IMR-90 (cell line): ENCODE results near the gene GXYLT2. TPM values are rescaled to one million over a fixed set of nuclear protein-coding genes. Genes with fewer than 3 reads are reported as not detected.

Source experiments
- ATAC-seq: fragments of 200-7000 bp; cut with Tn5 transposase; 2 replicates; pipeline ENCODE4 v1.9.1; 2020; ENCODE audit warnings: low read depth, mild to moderate bottlenecking, moderate library complexity
- BruUV-seq: library from RNA; stranded (reverse); fragments of 400-500 nt; replicated peaks from 2 replicates; lab custom pipeline; 2021; lab: Mats Ljungman, UMichigan
- CTCF ChIA-PET: fragments of 300-600 bp; formaldehyde crosslinking; extraction: SDS; loops from one replicate; lab custom pipeline; 2021; ENCODE audit warnings: antibody characterized with exemption; lab: Yijun Ruan, JAX
- POLR2A ChIA-PET: fragments of 300-600 bp; sonication (Branson Sonifier 250); formaldehyde crosslinking; loops from one replicate; lab custom pipeline; 2022; ENCODE audit warnings: antibody characterized with exemption; ENCODE audit not compliant: unreplicated experiment; lab: Charles Lee
- DNase-seq: peaks from one replicate; pipeline ENCODE4 v3.0.0; 2013
- H2AFZ ChIP-seq: replicated peaks from 2 replicates; pipeline ENCODE3; 2013; ENCODE audit warnings: low read length, mild to moderate bottlenecking; ENCODE audit not compliant: poor library complexity
- H2AK5ac ChIP-seq: 2 replicates; pipeline ENCODE4 v1.6.1; 2013; ENCODE audit warnings: low read depth, low read length, inconsistent platforms
- H2AK9ac ChIP-seq: replicated peaks from 2 replicates; pipeline ENCODE3; 2013; ENCODE audit warnings: mild to moderate bottlenecking, low read depth, low read length, moderate library complexity; ENCODE audit not compliant: poor library complexity
- H2BK120ac ChIP-seq: 2 replicates; pipeline ENCODE4 v1.6.1; 2013; ENCODE audit warnings: low read depth, low read length, inconsistent platforms
- H2BK15ac ChIP-seq: 3 replicates; pipeline ENCODE4 v1.6.1; 2013; ENCODE audit warnings: low read depth, low read length, inconsistent platforms
- H2BK20ac ChIP-seq: 2 replicates; pipeline ENCODE4 v1.6.1; 2013; ENCODE audit warnings: low read depth, mild to moderate bottlenecking, inconsistent platforms, low read length, moderate library complexity
- H2BK5ac ChIP-seq: 2 replicates; pipeline ENCODE4 v1.6.1; 2013; ENCODE audit warnings: mild to moderate bottlenecking, low read depth, low read length, inconsistent platforms; ENCODE audit not compliant: poor library complexity, severe bottlenecking
- H3K14ac ChIP-seq: replicated peaks from 2 replicates; pipeline ENCODE4 v1.6.1; 2013; ENCODE audit warnings: low read depth, low read length, inconsistent platforms
- H3K18ac ChIP-seq: 2 replicates; pipeline ENCODE4 v1.6.1; 2013; ENCODE audit warnings: low read depth, low read length, control low read depth
- H3K23ac ChIP-seq: 2 replicates; pipeline ENCODE4 v1.6.1; 2013; ENCODE audit warnings: low read depth, low read length, inconsistent platforms
- H3K27ac ChIP-seq: 2 replicates; pipeline ENCODE4 v1.5.1; 2013; ENCODE audit warnings: mild to moderate bottlenecking, control low read depth, low read length; ENCODE audit not compliant: insufficient read depth
- H3K27me3 ChIP-seq: 2 replicates; pipeline ENCODE4 v1.6.1; 2013; ENCODE audit warnings: low read length; ENCODE audit not compliant: control insufficient read depth, insufficient read depth
- H3K36me3 ChIP-seq: 2 replicates; pipeline ENCODE4 v1.6.1; 2013; ENCODE audit warnings: low read length, mixed read lengths; ENCODE audit not compliant: control insufficient read depth, insufficient read depth
- H3K4ac ChIP-seq: 2 replicates; pipeline ENCODE4 v1.6.1; 2013; ENCODE audit warnings: low read depth, low read length, inconsistent platforms
- H3K4me1 ChIP-seq: 2 replicates; pipeline ENCODE4 v1.6.1; 2013; ENCODE audit warnings: low read length, mixed read lengths; ENCODE audit not compliant: control insufficient read depth, insufficient read depth
- H3K4me2 ChIP-seq: 2 replicates; pipeline ENCODE4 v1.6.1; 2013; ENCODE audit warnings: low read depth, mild to moderate bottlenecking, control low read depth, low read length, moderate library complexity
- H3K4me3 ChIP-seq: 2 replicates; pipeline ENCODE4 v1.5.1; 2013; ENCODE audit warnings: low read depth, mild to moderate bottlenecking, control low read depth, low read length, moderate library complexity; ENCODE audit not compliant: insufficient read depth
- H3K56ac ChIP-seq: 2 replicates; pipeline ENCODE4 v1.6.1; 2013; ENCODE audit warnings: low read length, inconsistent platforms; ENCODE audit not compliant: insufficient read depth; ENCODE audit errors: extremely low read depth
- H3K79me1 ChIP-seq, 2 experiments: 2 replicates each; pipeline ENCODE4 v1.6.1; 2013; ENCODE audit warnings: low read length in 2 of 2, inconsistent platforms in 1 of 2, low read depth in 1 of 2
- H3K9ac ChIP-seq: 2 replicates; pipeline ENCODE4 v1.6.1; 2013; ENCODE audit warnings: low read depth, low read length, control low read depth
- H3K9me1 ChIP-seq: 2 replicates; pipeline ENCODE4 v1.6.1; 2013; ENCODE audit warnings: low read length, inconsistent platforms; ENCODE audit not compliant: insufficient read depth
- H3K9me3 ChIP-seq: 2 replicates; pipeline ENCODE4 v1.6.1; 2013; ENCODE audit warnings: low read length; ENCODE audit not compliant: control insufficient read depth, insufficient read depth
- H4K20me1 ChIP-seq: 2 replicates; pipeline ENCODE4 v1.6.1; 2013; ENCODE audit warnings: low read length, inconsistent platforms; ENCODE audit not compliant: insufficient read depth
- H4K5ac ChIP-seq: 2 replicates; pipeline ENCODE4 v1.6.1; 2013; ENCODE audit warnings: mild to moderate bottlenecking, low read depth, low read length, control low read depth
- H4K8ac ChIP-seq, 2 experiments: 2 replicates each; pipeline ENCODE4 v1.6.1; 2013; ENCODE audit warnings: low read depth in 2 of 2, low read length in 2 of 2, control low read depth in 1 of 2, inconsistent platforms in 1 of 2
- H4K91ac ChIP-seq: 2 replicates; pipeline ENCODE4 v1.6.1; 2013; ENCODE audit warnings: low read depth, low read length, inconsistent platforms; ENCODE audit not compliant: insufficient read depth
- FOS ChIP-seq: fragments of 150-350 bp; IDR thresholded peaks from 2 replicates; pipeline ENCODE4 v1.6.1; 2016; ENCODE audit warnings: low read depth, low read length
- MAZ ChIP-seq: IDR thresholded peaks from 2 replicates; pipeline ENCODE4 v1.6.1; 2012; ENCODE audit warnings: low read depth, mild to moderate bottlenecking, low read length, improper control_type of control experiment, moderate library complexity, borderline replicate concordance
- RCOR1 ChIP-seq: IDR thresholded peaks from 2 replicates; pipeline ENCODE4 v1.6.1; 2012; ENCODE audit warnings: mild to moderate bottlenecking, low read length, improper control_type of control experiment; ENCODE audit not compliant: insufficient replicate concordance
- RFX5 ChIP-seq: IDR thresholded peaks from 2 replicates; pipeline ENCODE4 v1.8.0; 2012; ENCODE audit warnings: low read depth, mild to moderate bottlenecking, low read length, moderate library complexity
- SMC3 ChIP-seq: fragments of 150-350 bp; IDR thresholded peaks from 2 replicates; pipeline ENCODE4 v1.6.1; 2016; ENCODE audit warnings: low read depth, mild to moderate bottlenecking, antibody characterized with exemption, low read length, moderate library complexity
- WGBS, 2 experiments: methylation state at CpG; one replicate each; pipeline versions ENCODE4 v1.1.5 to v1.1.7; 2013; ENCODE audit warnings: missing lambda C conversion rate in 2 of 2; ENCODE audit not compliant: insufficient read length in 1 of 2; ENCODE audit errors: extremely low coverage in 2 of 2; 5-methylcytosine and 5-hydroxymethylcytosine counted together
- dilution Hi-C: fragments of 300-500 bp; cut with HindIII; formaldehyde crosslinking; loops from one replicate; pipeline ENCODE4 v1.14.3; 2018; ENCODE audit warnings: low sequenced_read_pairs; ENCODE audit not compliant: unreplicated experiment
- in situ Hi-C: fragments of 300-500 bp; cut with MboI; formaldehyde crosslinking; loops from 3 replicates; pipeline ENCODE4 v1.14.3; 2019; ENCODE audit warnings: low sequenced_read_pairs, inconsistent platforms, mixed read lengths
- intact Hi-C: fragments of 100-400 bp; cut with micrococcal nuclease; formaldehyde crosslinking; loops from 2 replicates; pipeline ENCODE4 v1.10.0; 2022
- polyA plus RNA-seq, 3 experiments: library from polyadenylated mRNA; depleted of rRNA; stranded (reverse); fragments of >200 nt; gene quantifications; 2 replicates each; pipeline ENCODE4 v1.2.3, GENCODE V29; 2012; ENCODE audit warnings: low replicate concordance in 1 of 3
- total RNA-seq: library from RNA; depleted of rRNA; stranded (reverse); fragments of >200 nt; gene quantifications from 2 replicates; pipeline ENCODE4 v1.2.3, GENCODE V29; 2012

The GXYLT2 gene
- total and polyA plus RNA-seq, 2 of the 4 experiments (the other 2 are of a cell fraction) = 5.7 to 11.1 TPM

DNA sequence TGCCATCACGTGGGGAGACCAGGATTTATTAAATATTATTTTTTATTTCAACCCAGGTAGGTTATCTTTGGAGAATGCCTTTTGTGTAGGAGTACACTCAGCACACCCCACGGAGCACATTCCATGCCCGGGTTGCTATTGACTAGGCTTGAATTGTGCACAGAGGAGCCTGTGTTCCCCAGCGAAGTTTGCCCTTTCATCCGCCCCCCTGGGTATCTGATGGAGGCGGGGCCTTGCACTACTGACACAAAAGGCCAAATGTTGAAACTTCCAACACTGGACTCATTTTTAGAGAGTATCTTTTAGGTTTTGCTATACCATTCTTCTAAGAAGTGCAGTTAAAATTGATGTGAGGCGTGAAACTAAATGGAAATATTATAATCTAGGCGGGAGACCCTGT lies 69.5 kb downstream of the GXYLT2 start:
- Histone ChIP-seq H3K4me1 (no peaks in the 10 kb centered on the region), H3K56ac (no peak overlapping the region), H3K23ac (no peak overlapping the region), H3K27me3 (no peaks in the 10 kb centered on the region), H2AFZ (no peak overlapping the region), H3K4me2 (no peak overlapping the region), H2BK20ac (no peak overlapping the region), H3K79me1 (no peaks in the 10 kb centered on the region; a peak in 1 of 4 replicates), H2BK120ac (no peak overlapping the region), H3K27ac (no peak overlapping the region), H3K9me3 (no peaks in the 10 kb centered on the region), H4K5ac (no peak overlapping the region), H2AK9ac (no peak overlapping the region), H3K9ac (no peak overlapping the region), H2BK15ac (no peak overlapping the region), H3K36me3 (peaks cover 5% of the 10 kb centered on the region; the same call in 1 of the 2 replicates), H4K20me1 (no peaks in the 10 kb centered on the region), H3K4ac (no peak overlapping the region), H4K8ac (no peak overlapping the region), H3K18ac (no peak overlapping the region), H4K91ac (no peak overlapping the region), H3K9me1 (0 out of 2 replicates have a peak, but pooled peaks cover 4% of the 10 kb centered on the region), H3K4me3 (no peak overlapping the region), H2BK5ac (no peak overlapping the region), H2AK5ac (no peak overlapping the region), H3K14ac (no peak overlapping the region)
- intact Hi-C loops (no loop called here), dilution Hi-C loops (no loop called here), in situ Hi-C loops (no loop called here)
- TF ChIP-seq SMC3 (no peak), RFX5 (no peak), MAZ (no peak), FOS (no peak), RCOR1 (no peak)
- BruUV-seq = no TSS peak
- DNase-seq = no peak
- POLR2A ChIA-PET = no interaction called here
- no peak for ATAC-seq
- WGBS, 2 experiments = 80% methylated on average over 1 of the region's 8 CpGs; no CpG with 5 or more reads in 1 of the 2 experiments
- CTCF ChIA-PET = no interaction called here
